HepG2 (cell line): ENCODE results near the gene CLPSL2. TPM values are rescaled to one million over a fixed set of nuclear protein-coding genes. Genes with fewer than 3 reads are reported as not detected.

Source experiments
- ATAC-seq: fragments of 200-7000 bp; cut with Tn5 transposase; 3 replicates; pipeline ENCODE4 v1.9.1; 2020; ENCODE audit warnings: mild to moderate bottlenecking, moderate library complexity
- BruUV-seq: library from RNA; stranded (reverse); fragments of 400-500 nt; replicated peaks from 2 replicates; lab custom pipeline; 2021; lab: Mats Ljungman, UMichigan
- CTCF ChIA-PET: fragments of 300-600 bp; formaldehyde crosslinking; extraction: SDS; loops from one replicate; lab custom pipeline; 2021; ENCODE audit warnings: low total read pairs, inconsistent platforms, low intra/inter-chr PET ratio; lab: Yijun Ruan, JAX
- POLR2A ChIA-PET: fragments of 350-600 bp; sonication (Branson Sonifier 250); formaldehyde crosslinking; loops from one replicate; lab custom pipeline; 2020; ENCODE audit warnings: antibody characterized with exemption, inconsistent platforms; lab: Yijun Ruan, JAX
- DNase-seq: peaks from one replicate; pipeline ENCODE4 v3.0.0-alpha.2; 2015; ENCODE audit warnings: low spot score
- FAIRE-seq: peaks from 3 replicates; lab custom pipeline; 2011; peaks lifted over from hg19 to GRCh38; lab: Jason Lieb, UNC
- H2AFZ ChIP-seq: one replicate; pipeline ENCODE4 v1.6.1; 2011; ENCODE audit warnings: low read length, inconsistent platforms
- H3K27ac ChIP-seq: fragments of 300-600 bp; 3 replicates; pipeline ENCODE4 v1.8.0; 2011; ENCODE audit warnings: mixed run types, mild to moderate bottlenecking, mixed read lengths, low read length, inconsistent platforms; ENCODE audit not compliant: insufficient read depth; ENCODE audit errors: extremely low read length
- H3K27me3 ChIP-seq, 2 experiments: fragments of 200-600 bp in 1 of 2; 2 replicates in 1 of 2; 3 replicates in 1 of 2; pipeline versions ENCODE4 v1.6.0 to v1.8.0; 2011; ENCODE audit warnings: low read length in 2 of 2, mild to moderate bottlenecking in 2 of 2, moderate library complexity in 2 of 2, inconsistent platforms in 1 of 2; ENCODE audit not compliant: insufficient read depth in 2 of 2, control insufficient read depth in 1 of 2
- H3K36me3 ChIP-seq, 2 experiments: fragments of 200-600 bp in 1 of 2; replicated peaks in 1 of 2; 2 replicates in 1 of 2; 3 replicates in 1 of 2; pipeline versions ENCODE4 v1.5.1 to v1.8.0; 2011; ENCODE audit warnings: low read length in 2 of 2, inconsistent platforms in 1 of 2; ENCODE audit not compliant: insufficient read depth in 2 of 2, control insufficient read depth in 1 of 2
- H3K4me1 ChIP-seq: 2 replicates; pipeline ENCODE4 v1.5.1; 2012; ENCODE audit warnings: low read length, inconsistent platforms; ENCODE audit not compliant: insufficient read depth
- H3K4me2 ChIP-seq: 2 replicates; pipeline ENCODE4 v1.6.0; 2011; ENCODE audit warnings: low read depth, low read length, inconsistent platforms
- H3K4me3 ChIP-seq, 3 experiments: fragments of 200-600 bp in 1 of 3; sonication (generic), shearing (Covaris generic) in 1 of 3; replicated peaks in 1 of 3; 2 replicates each; pipeline ENCODE4 v1.5.1; 2011 to 2016; ENCODE audit warnings: low read length in 3 of 3, inconsistent platforms in 2 of 3, low read depth in 2 of 3, mild to moderate bottlenecking in 2 of 3, control low read depth in 1 of 3, mixed read lengths in 1 of 3; ENCODE audit not compliant: insufficient read depth in 1 of 3
- H3K79me2 ChIP-seq: one replicate; pipeline ENCODE4 v1.6.1; 2011; ENCODE audit warnings: low read length, inconsistent platforms; ENCODE audit not compliant: insufficient read depth
- H3K9ac ChIP-seq: 2 replicates; pipeline ENCODE4 v1.6.0; 2011; ENCODE audit warnings: mild to moderate bottlenecking, low read depth, low read length, inconsistent platforms; ENCODE audit not compliant: insufficient read depth
- H3K9me3 ChIP-seq: 2 replicates; pipeline ENCODE4 v1.5.1; 2012; ENCODE audit warnings: mild to moderate bottlenecking, low read length
- H4K20me1 ChIP-seq: 2 replicates; pipeline ENCODE4 v1.6.0; 2011; ENCODE audit warnings: inconsistent platforms, mild to moderate bottlenecking, low read length, moderate library complexity; ENCODE audit not compliant: insufficient read depth
- CENPX ChIP-seq: sonication (generic); formaldehyde crosslinking; IDR thresholded peaks from 2 replicates; pipeline ENCODE4 v1.9.0; 2021; ENCODE audit warnings: mild to moderate bottlenecking, missing genetic modification reagents, moderate library complexity
- MEF2D ChIP-seq: sonication (generic); formaldehyde crosslinking; IDR thresholded peaks from 2 replicates; pipeline ENCODE4 v1.5.1; 2020; ENCODE audit warnings: mild to moderate bottlenecking, missing genetic modification reagents
- NR2F2 ChIP-seq: IDR thresholded peaks from 2 replicates; pipeline ENCODE4 v1.6.1; 2012; ENCODE audit warnings: low read depth, inconsistent platforms, borderline replicate concordance
- TRIM24 ChIP-seq: sonication (generic); formaldehyde crosslinking; IDR thresholded peaks from 2 replicates; pipeline ENCODE4 v1.8.0; 2022; ENCODE audit warnings: mild to moderate bottlenecking, missing genetic modification reagents
- ZNF567 ChIP-seq: sonication (generic); formaldehyde crosslinking; IDR thresholded peaks from 2 replicates; pipeline ENCODE4 v1.8.1; 2023; ENCODE audit warnings: mild to moderate bottlenecking, missing genetic modification reagents, borderline replicate concordance
- ZNF629 ChIP-seq: sonication (generic); formaldehyde crosslinking; conservative IDR thresholded peaks from 2 replicates; pipeline ENCODE4 v1.5.0; 2020; ENCODE audit warnings: missing genetic modification reagents
- ZNF660 ChIP-seq: sonication (generic); formaldehyde crosslinking; IDR thresholded peaks from 2 replicates; pipeline ENCODE4 v1.5.1; 2020; ENCODE audit warnings: mild to moderate bottlenecking, low read depth, missing genetic modification reagents, borderline replicate concordance
- WGBS: methylation state at CpG from one replicate; pipeline ENCODE4 v1.1.6; 2017; ENCODE audit warnings: low lambda C conversion rate; 5-methylcytosine and 5-hydroxymethylcytosine counted together
- in situ Hi-C: cut with HindIII; loops from 2 replicates; pipeline ENCODE4 v1.10.0; 2017; ENCODE audit warnings: low pct_unique_long_range_greater_than_20kb; ENCODE audit not compliant: extremely low pct_ligation_motif_present
- intact Hi-C: fragments of 100-400 bp; cut with micrococcal nuclease; formaldehyde crosslinking; loops from one replicate; pipeline ENCODE4 v1.10.0; 2022; ENCODE audit not compliant: unreplicated experiment
- polyA plus RNA-seq, 8 experiments: library from polyadenylated mRNA; depleted of rRNA in 3 of 8; stranded (reverse) in 7 of 8; unstranded in 1 of 8; fragments of >200 nt; fragmentation: Illumina TruSeq in 4 of 8; extraction: Trizol in 4 of 8; gene quantifications; 2 replicates each; pipeline versions ENCODE4 v1.2.1 to v1.2.3, GENCODE V29; 2011 to 2016; ENCODE audit warnings: low read depth in 4 of 8, missing spikeins in 1 of 8, mixed read lengths in 1 of 8; ENCODE audit not compliant: insufficient read depth in 1 of 8
- total RNA-seq, 5 experiments: library from RNA; depleted of rRNA; stranded (reverse); fragments of >200 nt; fragmentation: Illumina TruSeq; extraction: Trizol; gene quantifications; 2 replicates each; pipeline ENCODE4 v1.2.3, GENCODE V29; 2016; ENCODE audit warnings: low read depth in 1 of 5
- TF ChIP-seq, protein P1 (sequence below): sonication (generic); formaldehyde crosslinking; IDR thresholded peaks from 2 replicates; pipeline ENCODE4 v1.8.0; 2022; ENCODE audit warnings: low read depth, missing genetic modification reagents

CLPSL2 gene
- total and polyA plus RNA-seq, 2 of the 13 experiments (the other 11 are each of a cell fraction or from before 2014, with no cell fraction given), result not detected

GRCh38 chr6:35795453-35796071, 19.2 kb downstream of the CLPSL2 start:
- TF ChIP-seq CENPX (no peak), MEF2D (CRISPR knock-in tag) (no peak), TRIM24 (CRISPR knock-in tag) (no peak), ZNF567 (CRISPR knock-in tag) (no peak), NR2F2 (no peak), ZNF629 (CRISPR knock-in tag) (peak; percentile 48; the same call in 1 of the 2 replicates), ZNF660 (CRISPR knock-in tag) (no peak)
- TF ChIP-seq, protein P1, sequence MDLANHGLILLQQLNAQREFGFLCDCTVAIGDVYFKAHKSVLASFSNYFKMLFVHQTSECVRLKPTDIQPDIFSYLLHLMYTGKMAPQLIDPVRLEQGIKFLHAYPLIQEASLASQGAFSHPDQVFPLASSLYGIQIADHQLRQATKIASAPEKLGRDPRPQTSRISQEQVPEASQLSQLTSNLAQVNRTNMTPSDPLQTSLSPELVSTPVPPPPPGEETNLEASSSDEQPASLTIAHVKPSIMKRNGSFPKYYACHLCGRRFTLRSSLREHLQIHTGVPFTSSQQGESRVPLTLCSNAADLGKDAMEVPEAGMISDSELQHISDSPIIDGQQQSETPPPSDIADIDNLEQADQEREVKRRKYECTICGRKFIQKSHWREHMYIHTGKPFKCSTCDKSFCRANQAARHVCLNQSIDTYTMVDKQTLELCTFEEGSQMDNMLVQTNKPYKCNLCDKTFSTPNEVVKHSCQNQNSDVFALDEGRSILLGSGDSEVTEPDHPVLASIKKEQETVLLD, result no peak
- no peaks in the 10 kb centered on the region for H3K9me3 ChIP-seq
- in situ Hi-C loops, result no loop called here
- POLR2A ChIA-PET, result no interaction called here
- H3K27ac ChIP-seq, result no peak overlapping the region
- H3K4me1 ChIP-seq, result no peaks in the 10 kb centered on the region
- no peak overlapping the region for H2AFZ ChIP-seq
- ATAC-seq (no peak), FAIRE-seq (no peak), DNase-seq (no peak)
- CTCF ChIA-PET, result no interaction called here
- no peaks in the 10 kb centered on the region for H3K36me3 ChIP-seq
- peaks cover 1 to 19% of the 10 kb centered on the region in 2 experiments; a peak in 3 of 5 replicates for H3K27me3 ChIP-seq
- H3K4me3 ChIP-seq, result no peak overlapping the region
- no TSS peak for BruUV-seq
- intact Hi-C loops, result no loop called here
- no peak overlapping the region for H3K9ac ChIP-seq
- H3K4me2 ChIP-seq, result no peak overlapping the region
- WGBS, result 38% methylated on average over 9 of the region's 11 CpGs
- H3K79me2 ChIP-seq, result no peaks in the 10 kb centered on the region
- H4K20me1 ChIP-seq, result no peaks in the 10 kb centered on the region
